SKM-1 (cell line): Measurements from ENCODE around the gene CLK1.
"Not testable (repeated sequence)": the region's sequence is repeated elsewhere in the genome, so short reads cannot be mapped to it uniquely, and the experiment has no call there.

Experiments
- DNase-seq: peaks from one replicate; lab custom pipeline; 2025; ENCODE audit not compliant: unreplicated experiment; lab: John Stamatoyannopoulos, UW

The CLK1 gene

DNA sequence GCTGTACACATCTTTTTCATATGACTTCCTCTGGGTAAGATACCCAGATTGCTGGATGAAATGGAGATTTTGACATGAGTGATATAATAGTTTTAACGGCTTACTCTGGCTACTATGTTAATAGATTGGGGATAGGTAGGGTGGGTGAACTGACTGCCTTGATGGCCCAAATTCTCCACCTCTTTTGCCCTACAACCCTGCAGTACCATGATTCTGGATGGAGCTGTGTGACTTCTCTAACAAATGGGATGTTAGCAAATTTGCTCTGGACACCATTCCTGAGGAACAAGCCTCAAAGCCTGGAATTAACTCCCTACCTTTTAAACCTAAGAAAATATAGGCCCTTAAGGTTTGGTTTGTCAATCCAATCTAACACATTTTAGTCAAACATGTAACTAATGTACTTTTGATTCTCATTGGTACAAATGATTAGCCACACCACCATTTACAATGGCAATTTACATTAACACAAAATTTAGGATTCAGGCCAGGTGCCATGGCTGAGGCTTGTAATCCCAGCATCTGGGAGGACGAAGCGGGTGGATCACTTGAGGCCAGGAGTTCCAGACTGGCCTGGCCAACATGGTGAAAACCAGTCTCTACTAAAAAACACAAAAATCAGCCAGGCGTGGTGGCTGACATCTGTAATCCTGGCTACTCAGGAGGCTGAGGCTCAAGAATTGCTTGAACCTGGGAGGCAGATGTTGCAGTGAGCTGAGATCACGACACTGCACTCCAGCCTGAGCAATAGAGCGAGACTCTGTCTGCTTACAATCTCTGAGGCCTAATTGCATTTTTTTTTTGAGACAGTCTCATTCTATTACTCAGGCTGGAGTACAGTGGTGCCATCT lies 12.8 kb downstream of the CLK1 start:
- DNase-seq, result no peak

DNA sequence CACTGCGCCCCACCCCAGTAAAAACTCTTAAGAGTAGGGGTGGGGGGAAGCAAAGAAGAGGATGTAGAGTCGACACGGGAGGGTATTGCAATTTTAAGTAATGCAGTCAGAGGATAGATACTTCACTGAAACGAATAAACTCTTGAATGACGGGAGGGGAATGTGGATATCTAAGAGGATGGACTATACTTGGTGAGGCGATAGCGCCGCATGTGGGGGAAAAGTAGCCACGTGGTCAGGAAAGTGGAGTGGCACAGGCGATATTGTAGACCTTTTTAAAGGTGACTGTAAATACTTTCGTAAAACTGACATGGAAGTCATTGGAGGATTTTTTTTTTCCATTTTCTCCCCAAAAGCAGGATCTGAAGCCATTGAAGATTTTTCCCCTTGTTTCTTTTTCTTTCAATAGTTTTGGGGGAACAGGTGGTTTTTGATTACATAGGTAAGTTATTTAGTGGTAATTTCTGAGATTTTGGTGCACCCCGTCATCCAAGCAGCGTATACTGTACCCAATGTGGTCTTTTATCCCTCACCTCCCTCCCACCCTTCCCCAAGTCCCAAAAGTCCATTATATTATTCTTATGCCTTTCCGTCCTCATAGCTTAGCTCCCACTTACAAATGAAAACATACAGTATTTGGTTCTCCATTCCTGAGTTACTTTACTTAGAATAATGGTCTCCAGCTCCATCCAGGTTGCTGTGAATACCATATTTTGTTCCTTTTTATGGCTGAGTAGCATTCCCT lies 13.8 kb downstream of the CLK1 start:
- DNase-seq, result no peak

DNA sequence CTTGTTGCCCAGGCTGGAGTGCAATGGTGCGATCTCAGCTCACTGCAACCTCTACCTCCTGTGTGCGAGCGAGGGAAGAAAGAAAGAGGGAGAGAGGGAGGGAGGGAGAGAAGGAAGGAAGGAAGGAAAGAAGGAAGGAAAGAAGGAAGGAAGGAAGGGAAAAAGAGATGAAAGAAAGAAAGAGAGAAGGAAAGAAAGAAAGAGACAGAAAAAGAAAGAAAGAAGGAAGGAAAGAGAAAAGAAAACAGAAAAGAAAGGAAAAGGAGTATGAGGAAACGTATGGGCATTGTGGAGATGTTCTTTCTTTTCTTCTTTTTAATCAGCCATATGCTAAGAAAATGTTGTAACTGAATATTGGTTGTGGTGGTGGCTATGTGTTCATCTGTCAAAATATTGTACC lies 16.5 kb downstream of the CLK1 start:
- no peak for DNase-seq

DNA sequence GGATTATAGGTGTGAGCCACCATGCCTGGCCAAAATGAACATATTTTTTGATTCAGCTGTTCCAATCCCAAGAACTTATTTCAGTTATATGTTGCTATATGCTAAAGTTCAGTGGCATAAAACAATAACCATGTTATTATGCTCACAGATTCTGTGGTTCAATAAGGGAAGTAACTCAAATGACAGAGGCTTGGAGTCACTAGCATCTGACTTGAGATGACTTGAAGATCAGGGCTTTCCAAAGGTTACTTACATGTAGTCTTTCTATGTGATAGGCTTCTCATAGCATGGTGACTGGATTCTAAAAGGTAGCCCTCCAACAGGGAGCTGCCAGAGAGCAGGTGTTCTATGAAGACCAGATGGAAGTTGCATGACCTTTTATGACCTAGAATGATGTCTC lies 17.2 kb downstream of the CLK1 start:
- no peak for DNase-seq

DNA sequence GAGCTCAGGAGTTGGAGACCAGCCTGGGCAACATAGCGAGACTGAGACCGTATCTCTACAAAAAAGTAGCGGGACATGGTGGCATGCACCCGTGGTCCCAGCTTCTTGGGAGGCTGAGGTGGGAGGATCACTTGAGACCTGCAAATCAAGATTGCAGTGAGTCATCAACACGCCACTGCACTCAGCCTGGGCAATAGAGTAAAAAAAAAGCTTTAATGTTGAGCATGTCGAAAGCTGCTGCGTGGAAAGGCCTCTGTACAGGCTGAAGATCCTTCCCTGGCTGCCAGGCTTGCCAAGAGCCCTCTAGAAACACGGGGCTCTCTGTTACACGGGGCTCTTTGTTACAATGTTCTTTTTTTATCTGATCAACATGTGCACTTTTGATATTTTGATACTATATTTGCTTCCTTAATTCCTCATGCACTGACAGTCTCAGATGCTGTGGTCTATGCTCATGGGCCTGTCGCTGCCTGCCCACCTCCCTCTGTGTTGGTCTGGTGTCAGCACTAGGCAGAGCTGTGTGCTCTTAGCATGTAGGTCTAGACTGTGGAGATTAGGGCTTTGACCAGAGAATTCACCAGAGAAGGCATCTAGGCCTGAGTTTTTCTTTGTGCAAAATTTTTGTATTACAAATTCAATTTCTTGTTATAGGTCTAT lies 18.7 kb downstream of the CLK1 start:
- no peak for DNase-seq

DNA sequence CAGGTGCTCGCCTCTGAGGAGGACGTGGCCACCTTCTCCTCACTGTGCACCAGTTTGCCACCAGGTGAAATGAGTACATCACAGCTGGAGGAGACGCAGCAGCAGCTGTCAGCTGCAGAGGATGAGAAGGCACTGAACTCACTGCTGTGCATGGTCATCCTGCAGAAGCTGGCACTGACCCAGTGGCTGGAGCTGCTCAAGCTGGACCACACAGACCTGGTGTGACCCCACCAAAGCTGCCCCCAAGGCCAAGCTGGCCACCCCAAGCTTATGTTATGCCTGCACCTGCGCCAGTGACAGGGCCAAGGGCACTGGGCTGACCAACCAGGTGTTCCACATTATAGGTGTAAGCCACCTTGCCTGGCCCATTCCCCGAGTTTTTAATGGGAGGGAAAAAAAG lies 19.3 kb downstream of the CLK1 start:
- DNase-seq, result no peak

DNA sequence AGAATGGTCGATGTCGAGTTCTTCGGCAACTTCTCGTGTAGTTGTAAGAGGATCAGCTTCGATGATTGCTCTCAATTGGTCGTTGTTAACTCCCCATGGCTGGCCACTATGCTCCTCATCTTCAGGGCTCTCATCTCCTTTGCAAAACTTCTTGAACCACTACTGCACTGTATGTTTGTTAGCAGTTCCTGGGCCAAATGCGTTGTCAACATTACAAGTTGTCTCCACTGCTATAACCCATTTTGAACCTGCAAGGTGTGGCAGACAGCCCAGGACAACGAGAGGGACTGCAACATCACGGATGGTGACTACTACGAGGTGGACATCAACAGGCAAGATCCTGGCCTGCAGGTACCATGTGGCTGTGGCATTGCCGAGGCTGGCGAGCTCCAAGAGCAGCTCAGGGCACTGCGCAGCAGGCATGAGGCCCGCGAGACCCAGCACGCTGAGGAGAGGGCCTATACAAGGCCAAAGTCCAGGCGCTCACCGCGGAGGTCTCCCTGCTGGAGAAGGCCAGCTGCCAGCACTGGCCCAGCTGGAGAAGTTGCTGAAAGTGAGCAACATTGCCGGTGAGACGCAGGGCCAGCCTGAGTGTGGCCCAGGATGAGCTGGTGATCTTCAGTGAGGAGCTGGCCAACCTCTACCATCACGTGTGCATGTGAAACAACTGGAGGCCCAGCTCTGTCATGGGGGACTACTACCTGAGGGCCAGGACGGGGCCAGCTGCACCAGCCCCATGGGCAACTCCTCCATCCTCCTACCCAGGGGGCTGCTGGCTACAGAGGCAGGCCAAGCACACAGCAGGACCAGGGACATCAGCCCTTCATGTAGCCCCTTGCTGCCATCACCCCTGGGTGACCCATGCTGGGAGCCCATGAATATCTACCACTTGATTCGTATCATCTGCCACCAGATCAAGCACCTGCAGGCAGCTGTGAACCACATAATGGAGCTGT lies 20.2 kb downstream of the CLK1 start:
- no peak for DNase-seq

DNA sequence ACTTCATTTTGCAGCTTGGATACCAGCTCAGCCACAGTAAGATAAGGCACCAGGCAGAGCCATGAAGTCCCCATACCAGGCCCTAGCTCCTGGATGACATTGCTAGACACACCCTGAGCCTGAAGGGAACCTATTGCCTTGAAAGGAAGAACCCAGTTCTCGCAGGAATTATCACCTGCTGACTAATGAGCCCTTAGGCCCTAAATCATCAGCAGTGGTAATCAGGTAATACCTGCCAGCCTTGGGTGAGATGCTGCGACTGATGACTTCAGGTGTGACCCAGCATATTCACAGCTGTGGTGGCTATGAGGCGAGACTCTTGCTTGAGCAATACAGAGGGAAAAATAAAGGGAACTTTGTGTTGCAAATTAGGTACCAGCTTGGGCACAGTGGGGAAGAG lies 24.9 kb downstream of the CLK1 start:
- DNase-seq, result no peak

DNA sequence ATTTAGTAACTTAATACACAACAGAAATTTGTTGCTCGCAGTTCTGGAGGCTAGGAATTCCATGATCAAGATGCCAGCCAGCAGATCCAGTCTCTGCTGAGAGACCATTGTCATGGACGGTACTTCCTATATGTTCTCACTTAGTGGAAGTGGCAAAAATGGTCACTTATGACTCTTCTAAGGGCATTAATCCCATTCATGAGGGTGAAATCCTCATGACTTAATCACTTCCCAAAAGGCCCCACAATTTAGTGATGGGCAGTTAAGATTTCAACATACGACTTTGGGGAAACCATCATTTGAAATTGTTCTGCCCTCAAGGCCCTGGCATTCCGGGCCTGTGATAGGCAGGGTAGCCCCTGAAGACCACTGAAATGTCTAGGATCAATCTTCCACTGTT lies 29.8 kb downstream of the CLK1 start:
- no peak for DNase-seq

DNA sequence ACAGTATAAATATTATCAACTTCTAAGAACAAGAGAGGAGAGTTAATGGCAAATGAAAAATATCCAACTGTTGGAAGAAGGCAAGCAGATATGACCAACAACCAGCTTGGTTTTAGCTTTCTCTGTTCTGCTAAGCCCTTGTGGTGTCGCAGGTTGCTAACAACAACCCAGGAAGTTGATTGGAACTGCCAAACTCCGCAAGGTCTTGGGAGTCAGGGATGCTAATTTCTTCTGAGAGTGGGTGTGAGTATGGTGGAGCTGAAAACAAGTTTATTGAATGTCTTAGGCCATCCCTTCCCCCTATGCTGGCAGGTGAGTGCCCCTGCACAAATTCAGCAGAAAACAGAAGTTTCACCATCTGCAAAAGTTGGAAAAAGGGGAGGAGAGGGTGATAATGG lies 35.2 kb downstream of the CLK1 start:
- DNase-seq, result no peak

DNA sequence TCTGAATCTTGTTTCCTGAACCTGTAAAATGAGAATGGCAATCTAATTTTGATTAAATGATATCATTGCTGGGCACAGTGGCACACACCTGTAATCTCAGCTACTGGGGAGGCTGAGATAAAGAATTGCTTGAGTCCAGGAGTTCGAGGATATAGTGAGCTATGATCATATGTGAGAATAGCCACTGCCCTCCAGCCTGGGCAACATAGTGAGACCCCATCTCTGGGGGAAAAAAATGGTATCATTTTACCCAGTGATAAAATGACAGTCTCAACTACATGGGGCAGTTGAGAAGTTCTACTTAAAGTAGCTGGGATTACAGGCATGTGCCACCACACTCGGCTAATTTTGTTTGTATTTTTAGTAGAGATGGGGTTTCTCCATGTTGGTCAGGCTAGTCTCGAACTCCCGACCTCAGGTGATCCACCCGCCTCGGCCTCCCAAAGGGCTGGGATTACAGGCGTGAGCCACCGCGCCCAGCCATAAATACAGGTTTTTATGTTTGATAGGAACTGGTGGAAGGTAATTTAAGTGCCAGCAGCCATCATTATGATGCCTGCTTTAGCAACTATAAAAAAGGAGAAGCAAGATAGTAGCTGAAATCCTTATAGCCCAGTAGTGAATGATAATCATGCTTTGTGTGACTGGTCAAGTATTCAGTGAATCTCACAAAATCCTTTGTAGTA lies 35.7 kb downstream of the CLK1 start:
- no peak for DNase-seq

DNA sequence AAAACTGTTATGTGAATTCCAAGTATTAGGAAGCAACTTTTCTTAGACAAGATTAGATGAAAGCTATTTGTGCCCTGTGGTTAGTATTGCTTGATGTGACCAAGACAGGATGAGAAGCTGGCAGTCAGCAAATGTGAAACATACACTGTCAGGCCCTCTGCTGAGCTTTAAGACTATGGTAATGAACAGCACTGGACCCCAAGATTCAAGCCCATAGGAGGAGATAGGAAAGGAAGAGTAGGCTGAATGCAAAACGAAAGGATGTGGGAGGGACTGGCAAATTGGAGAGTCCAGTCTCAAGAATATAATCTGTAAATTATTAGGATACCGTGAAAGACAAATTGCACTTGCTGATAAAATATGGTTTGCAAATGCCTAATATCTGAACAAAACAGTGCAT lies 36.4 kb downstream of the CLK1 start:
- no peak for DNase-seq

DNA sequence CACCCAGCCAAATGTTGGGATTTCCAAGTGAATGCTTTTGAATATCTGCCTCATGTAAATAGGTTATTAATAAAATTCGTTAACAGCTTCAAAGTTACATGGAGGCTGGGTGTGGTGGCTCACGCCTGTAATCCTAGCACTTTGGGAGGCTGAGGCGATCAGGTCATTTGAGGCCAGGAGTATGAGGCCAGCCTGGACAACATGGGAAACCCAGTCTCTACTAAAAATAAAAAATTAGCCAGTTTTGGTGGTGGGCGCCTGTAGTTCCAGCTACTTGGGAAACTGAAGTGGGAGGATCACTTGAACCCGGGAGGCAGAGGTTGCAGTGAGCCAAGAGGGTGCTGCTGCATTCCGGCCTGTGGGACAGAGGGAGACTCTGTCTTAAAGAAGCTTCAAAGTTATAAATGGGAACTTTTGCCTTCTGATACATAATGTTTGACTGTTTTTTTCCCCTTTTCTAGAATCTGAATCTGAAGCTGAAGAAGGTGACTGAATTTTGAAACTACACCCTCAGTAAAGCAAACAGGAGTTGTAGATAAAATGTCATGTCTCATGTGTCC lies 42.7 kb downstream of the CLK1 start:
- no peak for DNase-seq

DNA sequence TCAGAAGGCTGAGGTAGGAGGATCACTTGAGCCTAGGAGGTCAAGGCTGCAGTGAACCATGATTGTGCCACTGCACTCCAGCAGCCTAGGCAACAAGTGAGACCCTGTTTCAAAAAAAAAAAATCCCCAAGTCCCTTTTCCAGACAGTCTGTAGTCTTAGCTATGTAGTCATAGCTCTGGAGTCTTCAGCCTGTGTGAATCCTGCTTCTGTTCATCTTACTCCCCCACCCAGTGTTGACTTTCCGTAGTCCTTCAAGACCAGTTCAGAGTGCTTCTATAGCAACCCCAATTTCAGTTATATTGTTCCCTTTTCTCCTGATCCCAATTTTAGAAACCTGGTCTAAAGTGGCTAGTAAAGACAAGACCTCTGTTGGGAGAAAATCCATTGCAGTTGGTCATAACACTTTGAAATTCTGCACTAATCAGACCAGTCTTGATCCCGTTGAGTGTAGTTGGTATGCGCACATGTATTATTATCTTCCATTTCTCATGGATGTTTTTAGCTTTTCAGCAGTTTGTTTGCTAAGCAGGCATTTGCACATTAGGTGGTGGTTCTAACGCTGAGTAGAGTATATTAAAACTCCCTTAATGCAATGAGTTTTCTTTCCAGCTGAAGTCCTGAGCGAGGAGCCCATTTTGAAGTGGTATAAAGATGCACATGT lies 43.8 kb downstream of the CLK1 start:
- DNase-seq, result no peak

DNA sequence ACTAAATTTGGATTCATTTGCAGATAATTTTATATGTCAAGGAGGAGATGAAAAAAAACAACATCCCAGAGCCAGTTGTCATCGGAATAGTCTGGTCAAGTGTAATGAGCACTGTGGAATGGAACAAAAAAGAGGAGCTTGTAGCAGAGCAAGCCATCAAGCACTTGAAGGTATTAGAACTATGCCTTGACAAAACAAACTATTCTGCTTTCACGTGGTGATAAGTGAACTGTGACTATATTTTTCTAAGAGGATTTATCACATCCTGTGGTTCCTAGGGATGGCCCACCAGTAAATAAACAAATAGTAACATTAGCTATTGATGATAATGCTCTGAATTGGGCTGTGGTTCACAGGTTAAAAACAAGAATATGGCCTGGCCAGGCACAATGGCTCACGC lies 45.7 kb downstream of the CLK1 start:
- not testable (repeated sequence) for DNase-seq

DNA sequence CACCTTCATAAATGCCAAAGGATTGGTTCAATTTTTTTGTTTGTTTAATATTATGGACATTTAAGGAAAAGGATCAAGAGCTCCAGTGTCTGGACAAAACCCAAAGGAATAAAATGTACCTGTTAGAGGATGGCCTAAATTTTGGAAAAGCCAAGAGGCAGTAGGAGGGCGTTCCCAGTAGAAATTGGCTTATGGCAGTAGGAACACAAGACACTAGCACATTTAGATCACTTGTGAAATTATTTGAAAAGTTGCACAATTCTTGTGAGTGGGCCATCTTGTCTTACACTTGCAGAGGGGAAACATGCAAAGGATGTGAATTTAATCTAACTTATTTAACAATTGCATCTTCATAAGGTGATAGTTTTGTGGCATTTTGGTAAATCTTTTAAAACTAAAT lies 49.5 kb downstream of the CLK1 start:
- no peak for DNase-seq

DNA sequence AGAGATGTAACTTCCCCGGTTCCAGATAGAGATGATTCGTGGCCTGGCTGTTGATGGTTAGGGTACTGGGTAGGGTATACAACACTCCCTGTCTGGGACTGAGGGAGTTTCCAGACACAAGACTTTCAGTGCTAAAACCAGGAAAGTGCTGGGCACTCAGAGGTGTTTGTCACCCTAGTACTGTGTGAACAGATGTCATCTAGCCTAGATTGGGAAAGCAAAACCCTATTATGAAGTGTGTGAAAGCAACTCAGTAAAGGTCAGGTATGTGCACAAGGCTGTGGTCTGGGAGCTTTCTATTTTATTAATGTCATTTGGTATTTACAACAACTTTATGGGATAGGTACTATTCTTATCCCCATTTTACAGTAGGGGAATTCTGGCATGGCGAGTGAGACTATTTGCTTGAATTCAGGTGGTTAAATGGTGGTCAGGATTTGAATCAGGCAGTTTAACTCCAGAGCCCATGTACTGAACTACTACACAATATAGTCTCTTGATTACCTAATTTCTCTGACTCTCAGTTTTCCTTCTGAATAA lies 50.1 kb downstream of the CLK1 start:
- no peak for DNase-seq

DNA sequence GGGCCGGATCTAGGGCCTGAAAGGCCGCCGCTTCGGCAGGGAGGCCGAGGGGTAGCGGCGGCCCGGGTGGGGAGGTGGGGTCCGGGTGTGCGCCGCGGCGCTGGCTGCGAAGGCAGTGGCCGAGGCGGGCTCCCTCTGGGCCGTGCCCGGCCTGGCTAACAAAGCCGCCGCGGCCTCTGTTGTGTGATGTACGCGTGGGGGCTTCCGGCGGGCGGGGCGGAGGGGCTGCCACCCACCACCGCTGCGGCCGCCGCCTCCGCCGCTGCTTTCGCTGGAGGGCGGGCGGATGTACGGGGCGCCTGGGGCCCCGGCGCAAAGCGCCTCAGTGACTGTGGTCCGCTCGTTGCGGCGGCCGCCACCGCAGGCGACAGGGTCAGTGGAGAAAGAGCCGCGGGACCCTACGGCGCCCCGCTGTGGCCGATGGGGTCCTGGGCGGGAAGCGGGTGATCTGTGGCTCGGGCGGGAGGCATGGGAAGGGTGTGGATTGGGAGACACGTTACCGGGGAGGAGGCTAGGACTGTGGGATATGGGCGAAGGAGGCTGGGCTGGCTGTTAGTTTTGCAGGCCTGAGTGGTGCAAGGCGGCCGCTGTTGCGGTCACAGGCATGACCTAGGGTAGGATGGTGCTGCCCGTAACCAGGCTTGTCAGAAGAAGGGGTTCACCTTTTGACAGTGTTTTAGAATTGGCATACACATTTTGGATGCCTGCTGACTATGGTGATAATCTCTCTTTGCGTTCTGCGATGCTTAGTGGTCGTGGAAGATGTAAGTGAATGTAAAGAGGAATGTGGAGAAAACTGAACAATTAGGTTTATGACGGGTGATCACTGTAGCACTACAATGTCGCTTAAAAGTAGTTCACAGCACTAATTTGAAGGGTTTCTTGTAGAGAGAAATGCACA lies 52.1 kb downstream of the CLK1 start:
- peak; percentile 33 for DNase-seq
